ENCODE results near the gene TRAPPC14. TPM values are rescaled to one million over a fixed set of nuclear protein-coding genes. Genes with fewer than 3 reads are reported as not detected.
A peak's percentile ranks its signal among the peaks of the same experiment; 100 is the strongest.
"Not testable (repeated sequence)": the region's sequence is repeated elsewhere in the genome, so short reads cannot be mapped to it uniquely, and the experiment has no call there.

Gene TRAPPC14
- total RNA-seq, 1 donor from 2014 or later: 20.3 TPM

GRCh38 chr7:100189061-100189460, 30.5 kb upstream of the TRAPPC14 start:
- no peaks in the 10 kb centered on the region for H3K36me3 Mint-ChIP-seq (ENCODE audit: unreplicated experiment)
- no peak overlapping the region for H3K27ac Mint-ChIP-seq (ENCODE audit: unreplicated experiment)
- peaks cover 11% of the 10 kb centered on the region for H3K27me3 Mint-ChIP-seq (ENCODE audit: unreplicated experiment)
- TF ChIP-seq CTCF (IDR thresholded peaks at IDR 0.05): no peak
- DNase-seq (ENCODE audit: extremely low spot score, unreplicated experiment): no peak
- H3K4me3 Mint-ChIP-seq (ENCODE audit: unreplicated experiment): no peak overlapping the region
- no peaks in the 10 kb centered on the region for H3K9me3 Mint-ChIP-seq (ENCODE audit: unreplicated experiment)
- H3K4me1 Mint-ChIP-seq (ENCODE audit: unreplicated experiment): peaks cover 5% of the 10 kb centered on the region

GRCh38 chr7:100185726-100186125, 27.2 kb upstream of the TRAPPC14 start:
- Mint-ChIP-seq H3K27ac (ENCODE audit: unreplicated experiment) (no peak overlapping the region), H3K4me1 (ENCODE audit: unreplicated experiment) (peaks cover 4% of the 10 kb centered on the region), H3K4me3 (ENCODE audit: unreplicated experiment) (no peak overlapping the region), H3K9me3 (ENCODE audit: unreplicated experiment) (no peaks in the 10 kb centered on the region), H3K36me3 (ENCODE audit: unreplicated experiment) (no peaks in the 10 kb centered on the region), H3K27me3 (ENCODE audit: unreplicated experiment) (peaks cover 22% of the 10 kb centered on the region)
- DNase-seq (ENCODE audit: extremely low spot score, unreplicated experiment): no peak
- TF ChIP-seq CTCF (IDR thresholded peaks at IDR 0.05): no peak

GRCh38 chr7:100183090-100183489, 24.6 kb upstream of the TRAPPC14 start:
- H3K9me3 Mint-ChIP-seq (ENCODE audit: unreplicated experiment); H3K27ac Mint-ChIP-seq (ENCODE audit: unreplicated experiment); H3K36me3 Mint-ChIP-seq (ENCODE audit: unreplicated experiment); H3K4me1 Mint-ChIP-seq (ENCODE audit: unreplicated experiment); DNase-seq (ENCODE audit: extremely low spot score, unreplicated experiment); H3K4me3 Mint-ChIP-seq (ENCODE audit: unreplicated experiment): not testable (repeated sequence)
- peaks cover 23% of the 10 kb centered on the region for H3K27me3 Mint-ChIP-seq (ENCODE audit: unreplicated experiment)

- not testable (repeated sequence) for H3K4me3 Mint-ChIP-seq (ENCODE audit: unreplicated experiment); DNase-seq (ENCODE audit: extremely low spot score, unreplicated experiment); H3K4me1 Mint-ChIP-seq (ENCODE audit: unreplicated experiment); H3K9me3 Mint-ChIP-seq (ENCODE audit: unreplicated experiment); H3K27ac Mint-ChIP-seq (ENCODE audit: unreplicated experiment); H3K36me3 Mint-ChIP-seq (ENCODE audit: unreplicated experiment)
- H3K27me3 Mint-ChIP-seq (ENCODE audit: unreplicated experiment): peaks cover 23% of the 10 kb centered on the region
Observed at GRCh38 chr7:100182616-100183015, 24.1 kb upstream of the TRAPPC14 start.

- peaks cover 23% of the 10 kb centered on the region for H3K27me3 Mint-ChIP-seq (ENCODE audit: unreplicated experiment)
- not testable (repeated sequence) for H3K4me3 Mint-ChIP-seq (ENCODE audit: unreplicated experiment); H3K9me3 Mint-ChIP-seq (ENCODE audit: unreplicated experiment); DNase-seq (ENCODE audit: extremely low spot score, unreplicated experiment); H3K36me3 Mint-ChIP-seq (ENCODE audit: unreplicated experiment); H3K27ac Mint-ChIP-seq (ENCODE audit: unreplicated experiment)
- H3K4me1 Mint-ChIP-seq (ENCODE audit: unreplicated experiment): peaks cover 12% of the 10 kb centered on the region
Observed at GRCh38 chr7:100180084-100180483, 21.6 kb upstream of the TRAPPC14 start.

GRCh38 chr7:100177045-100178001, 18.8 kb upstream of the TRAPPC14 start, which contains the start of the genes GPC2 and STAG3:
TSS of gene GPC2 (minus strand) at chr7:100177381. CDS start at chr7:100177199, 182 bp downstream.
TSS of gene STAG3 (plus strand) at chr7:100177918. CDS start at chr7:100180557, 2,639 bp downstream.
- peak within 1 kb of the TSS; percentile 87 for H3K4me3 Mint-ChIP-seq (ENCODE audit: unreplicated experiment)
- no peak within 1 kb of the TSS for H3K27ac Mint-ChIP-seq (ENCODE audit: unreplicated experiment)
- H3K36me3 Mint-ChIP-seq (ENCODE audit: unreplicated experiment): peaks cover 2% of the 10 kb centered on the region
- peaks cover 20% of the 10 kb centered on the region for H3K27me3 Mint-ChIP-seq (ENCODE audit: unreplicated experiment)
- DNase-seq (ENCODE audit: extremely low spot score, unreplicated experiment): peak; percentile 99
- no peak for TF ChIP-seq CTCF (IDR thresholded peaks at IDR 0.05)
- no peaks in the 10 kb centered on the region for H3K9me3 Mint-ChIP-seq (ENCODE audit: unreplicated experiment)
- H3K4me1 Mint-ChIP-seq (ENCODE audit: unreplicated experiment): peaks cover 15% of the 10 kb centered on the region
